Sigmoid colon (tissue), 7 donors: ENCODE results near the gene NYNRIN. TPM values are rescaled to one million over a fixed set of nuclear protein-coding genes. Genes with fewer than 3 reads are reported as not detected.
A peak's percentile ranks its signal among the peaks of the same experiment; 100 is the strongest.
"Not testable (repeated sequence)": the region's sequence is repeated elsewhere in the genome, so short reads cannot be mapped to it uniquely, and the experiment has no call there.

Source experiments
- DNase-seq: peaks from one replicate; pipeline ENCODE4 v3.0.0-alpha.2; 2019
- H3K27ac ChIP-seq, 4 donors: fragments of 200-600 bp; sonication (generic); one replicate each; pipeline ENCODE4 v1.5.1; 2016 to 2019; ENCODE audit warnings: mild to moderate bottlenecking in 1 of 4
- H3K27me3 ChIP-seq, 3 donors: fragments of 200-600 bp; sonication (generic); one replicate each; pipeline ENCODE4 v1.5.1; 2019; ENCODE audit warnings: mild to moderate bottlenecking in 1 of 3
- H3K36me3 ChIP-seq, 4 donors: fragments of 200-600 bp; sonication (generic); one replicate each; pipeline ENCODE4 v1.5.1; 2016 to 2019
- H3K4me1 ChIP-seq, 4 donors: fragments of 200-600 bp; sonication (generic); one replicate each; pipeline ENCODE4 v1.5.1; 2017 to 2019
- H3K4me3 ChIP-seq, 4 donors: fragments of 200-600 bp; sonication (generic); one replicate each; pipeline ENCODE4 v1.5.1; 2017 to 2019; ENCODE audit warnings: mild to moderate bottlenecking in 2 of 4, moderate library complexity in 1 of 4
- H3K9me3 ChIP-seq, 4 donors: fragments of 200-600 bp in 3 of 4; sonication (generic) in 3 of 4; one replicate each; pipeline versions ENCODE4 v1.5.1 to v1.6.1; 2013 to 2019
- CTCF ChIP-seq, 4 experiments: fragments of 450-650 bp in 3 of 4; fragments of 200-600 bp in 1 of 4; IDR thresholded peaks; one replicate each; pipeline ENCODE4 v1.5.1; 2016 to 2019; ENCODE audit warnings: antibody characterized with exemption in 4 of 4, mild to moderate bottlenecking in 3 of 4, moderate library complexity in 2 of 4
- EP300 ChIP-seq, 4 donors: sonication (generic); formaldehyde crosslinking; IDR thresholded peaks; one replicate each; pipeline ENCODE4 v1.6.1; 2017; ENCODE audit warnings: antibody characterized with exemption in 4 of 4
- POLR2A ChIP-seq, 2 donors: fragments of 450-650 bp; IDR thresholded peaks; one replicate each; pipeline ENCODE4 v1.6.1; 2016; ENCODE audit warnings: antibody characterized with exemption in 2 of 2, mild to moderate bottlenecking in 2 of 2, moderate library complexity in 2 of 2
- POLR2AphosphoS5 ChIP-seq, 4 donors: sonication (generic); formaldehyde crosslinking; IDR thresholded peaks; one replicate each; pipeline ENCODE4 v1.6.1; 2017; ENCODE audit warnings: antibody characterized with exemption in 4 of 4
- WGBS, 2 donors: extraction: QIAGEN DNeasy Blood & Tissue Kit; methylation state at CpG; one replicate each; pipeline ENCODE4 v1.1.7; 2013; 5-methylcytosine and 5-hydroxymethylcytosine counted together
- intact Hi-C: fragments of 100-400 bp; cut with DNase I; formaldehyde crosslinking; loops from one replicate; pipeline ENCODE4 v1.15.1; 2023
- polyA plus RNA-seq, 3 donors: library from polyadenylated mRNA; stranded (reverse); fragments of 200-250 nt; gene quantifications; one replicate each; pipeline ENCODE4 v1.2.3, GENCODE V29; 2013
- total RNA-seq, 4 donors: library from RNA; depleted of rRNA; stranded (reverse); fragments of >200 nt; gene quantifications; one replicate each; pipeline ENCODE4 v1.1.0, GENCODE V29; 2016
- donor health status: healthy with polysubstance abuse.
- donor health status: Bipolar disorder and iron deficiency.
- donor health status: healthy.

NYNRIN gene
- total and polyA plus RNA-seq, 7 donors, result 0.60 to 17.4 (median 6.8) TPM

- peaks cover 0 to 28% (median 25%) of the 10 kb centered on the region in 4 donors for H3K4me1 ChIP-seq
- no peaks in the 10 kb centered on the region for H3K9me3 ChIP-seq
- intact Hi-C loops, result loop anchor here (2.0 to 10.0 kb wide), 3 partner anchors 201 to 974 kb away; partner anchors contain the start of genes NGDN, THTPA, TINF2 and ZFHX2
- H3K27ac ChIP-seq, result peak overlapping the region; percentile 95 to 99 (median 98)
- H3K27me3 ChIP-seq, result no peaks in the 10 kb centered on the region
- 2 to 3% methylated on average over 7 of the region's 7 CpGs for WGBS, 2 donors
- TF ChIP-seq CTCF (IDR thresholded peaks at IDR 0.05) (no peak), EP300 (IDR thresholded peaks at IDR 0.05) (no peak), POLR2A (IDR thresholded peaks at IDR 0.05) (no peak), POLR2AphosphoS5 (IDR thresholded peaks at IDR 0.05) (no peak)
- peaks cover 4 to 32% (median 15%) of the 10 kb centered on the region in 4 donors for H3K36me3 ChIP-seq
- H3K4me3 ChIP-seq, result peak overlapping the region; percentile 66 to 80 (median 70)
- no peak for DNase-seq
Measured at GRCh38 chr14:24443053-24443665, 44.4 kb downstream of the NYNRIN start.

GRCh38 chr14:24450828-24451227, 52.0 kb downstream of the NYNRIN start:
- H3K27me3 ChIP-seq, H3K4me1 ChIP-seq, H3K36me3 ChIP-seq, H3K4me3 ChIP-seq, H3K27ac ChIP-seq, intact Hi-C loops, DNase-seq, H3K9me3 ChIP-seq: not testable (repeated sequence)
- 94 to 97% methylated on average over 2 of the region's 2 CpGs for WGBS, 2 donors

GRCh38 chr14:24456980-24457379, 58.2 kb downstream of the NYNRIN start:
- no peak overlapping the region for H3K4me3 ChIP-seq
- H3K27ac ChIP-seq, result no peak overlapping the region
- H3K4me1 ChIP-seq, result no peaks in the 10 kb centered on the region
- no peaks in the 10 kb centered on the region for H3K9me3 ChIP-seq
- intact Hi-C loops, result no loop called here
- no peaks in the 10 kb centered on the region for H3K36me3 ChIP-seq
- TF ChIP-seq POLR2AphosphoS5 (IDR thresholded peaks at IDR 0.05), result no peak
- TF ChIP-seq CTCF (IDR thresholded peaks at IDR 0.05), result no peak
- no peak for TF ChIP-seq EP300 (IDR thresholded peaks at IDR 0.05)
- TF ChIP-seq POLR2A (IDR thresholded peaks at IDR 0.05), result no peak
- H3K27me3 ChIP-seq, result no peaks in the 10 kb centered on the region
- DNase-seq, result no peak

GRCh38 chr14:24458736-24459135, 59.9 kb downstream of the NYNRIN start:
- intact Hi-C loops, result no loop called here
- no peaks in the 10 kb centered on the region for H3K9me3 ChIP-seq

GRCh38 chr14:24459331-24459730, 60.5 kb downstream of the NYNRIN start:
- WGBS, 2 donors, result 93 to 97% methylated on average over 3 of the region's 3 CpGs
- Histone ChIP-seq H3K9me3 (no peaks in the 10 kb centered on the region), H3K4me1 (no peaks in the 10 kb centered on the region), H3K27ac (no peak overlapping the region), H3K4me3 (no peak overlapping the region), H3K27me3 (no peaks in the 10 kb centered on the region), H3K36me3 (no peaks in the 10 kb centered on the region)
- intact Hi-C loops, result no loop called here
- TF ChIP-seq POLR2A (IDR thresholded peaks at IDR 0.05), result no peak
- no peak for TF ChIP-seq EP300 (IDR thresholded peaks at IDR 0.05)
- no peak for TF ChIP-seq CTCF (IDR thresholded peaks at IDR 0.05)
- TF ChIP-seq POLR2AphosphoS5 (IDR thresholded peaks at IDR 0.05), result no peak
- no peak for DNase-seq

More at GRCh38 chr14:24458736-24459135, 59.9 kb downstream of the NYNRIN start:
- Histone ChIP-seq H3K4me3 (no peak overlapping the region), H3K27me3 (no peaks in the 10 kb centered on the region), H3K27ac (no peak overlapping the region), H3K4me1 (no peaks in the 10 kb centered on the region), H3K36me3 (no peaks in the 10 kb centered on the region)
- DNase-seq, result no peak
- no peak for TF ChIP-seq EP300 (IDR thresholded peaks at IDR 0.05)
- TF ChIP-seq CTCF (IDR thresholded peaks at IDR 0.05), result no peak
- no peak for TF ChIP-seq POLR2AphosphoS5 (IDR thresholded peaks at IDR 0.05)
- TF ChIP-seq POLR2A (IDR thresholded peaks at IDR 0.05), result no peak
- WGBS, 2 donors, result 77 to 85% methylated on average over 1 of the region's 1 CpG
